ENCODE measurements around the gene CPNE7.
"Not testable (repeated sequence)": the region's sequence is repeated elsewhere in the genome, so short reads cannot be mapped to it uniquely, and the experiment has no call there.

CPNE7 gene

DNA sequence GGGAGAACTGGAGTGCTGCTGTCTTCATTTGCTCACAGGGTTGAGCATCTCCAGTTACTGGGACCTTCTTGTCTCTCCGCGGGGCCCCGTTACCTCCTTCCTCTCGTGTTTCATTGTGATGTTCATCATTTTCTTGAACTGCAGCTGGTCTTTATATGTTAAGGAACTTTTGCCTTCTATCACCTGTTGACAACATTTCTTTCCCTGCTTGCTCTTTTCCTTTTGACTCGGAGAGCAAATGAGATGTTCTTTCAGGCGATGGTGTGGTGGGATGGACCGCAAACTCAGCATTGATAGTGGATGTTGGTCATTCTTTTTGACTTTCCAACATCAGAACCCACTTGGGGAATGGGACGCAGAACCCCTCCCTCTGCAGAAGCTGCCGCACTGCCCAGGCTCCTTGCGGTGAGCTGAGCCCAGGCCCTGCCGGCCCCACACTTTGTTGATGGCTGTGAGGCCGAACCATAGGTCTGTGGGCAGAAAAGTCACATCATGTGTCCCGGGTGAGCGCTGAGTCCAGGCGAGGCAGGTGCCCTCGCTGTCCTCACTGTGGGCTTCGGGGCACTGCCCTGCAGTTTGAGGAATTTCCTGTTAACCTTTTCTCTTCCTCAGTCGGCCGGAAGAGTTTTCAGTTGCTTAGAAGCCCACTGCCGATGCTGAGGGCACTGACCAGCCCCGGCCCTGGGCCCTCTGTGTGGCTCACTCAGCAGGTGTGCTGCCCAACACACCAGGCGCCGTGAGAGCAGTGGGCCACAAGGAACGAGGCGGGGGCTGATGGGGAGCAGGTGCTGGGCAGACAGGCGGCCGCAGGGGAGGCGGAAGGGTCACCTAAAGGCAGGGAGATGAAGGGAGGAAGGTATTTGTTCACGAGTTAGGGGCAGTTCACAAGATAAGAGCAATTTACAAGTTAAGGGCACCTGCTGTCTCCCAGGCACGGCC lies 7.6 kb upstream of the CPNE7 start:
- DNase-seq (ENCODE audit: low spot score), result no peak

DNA sequence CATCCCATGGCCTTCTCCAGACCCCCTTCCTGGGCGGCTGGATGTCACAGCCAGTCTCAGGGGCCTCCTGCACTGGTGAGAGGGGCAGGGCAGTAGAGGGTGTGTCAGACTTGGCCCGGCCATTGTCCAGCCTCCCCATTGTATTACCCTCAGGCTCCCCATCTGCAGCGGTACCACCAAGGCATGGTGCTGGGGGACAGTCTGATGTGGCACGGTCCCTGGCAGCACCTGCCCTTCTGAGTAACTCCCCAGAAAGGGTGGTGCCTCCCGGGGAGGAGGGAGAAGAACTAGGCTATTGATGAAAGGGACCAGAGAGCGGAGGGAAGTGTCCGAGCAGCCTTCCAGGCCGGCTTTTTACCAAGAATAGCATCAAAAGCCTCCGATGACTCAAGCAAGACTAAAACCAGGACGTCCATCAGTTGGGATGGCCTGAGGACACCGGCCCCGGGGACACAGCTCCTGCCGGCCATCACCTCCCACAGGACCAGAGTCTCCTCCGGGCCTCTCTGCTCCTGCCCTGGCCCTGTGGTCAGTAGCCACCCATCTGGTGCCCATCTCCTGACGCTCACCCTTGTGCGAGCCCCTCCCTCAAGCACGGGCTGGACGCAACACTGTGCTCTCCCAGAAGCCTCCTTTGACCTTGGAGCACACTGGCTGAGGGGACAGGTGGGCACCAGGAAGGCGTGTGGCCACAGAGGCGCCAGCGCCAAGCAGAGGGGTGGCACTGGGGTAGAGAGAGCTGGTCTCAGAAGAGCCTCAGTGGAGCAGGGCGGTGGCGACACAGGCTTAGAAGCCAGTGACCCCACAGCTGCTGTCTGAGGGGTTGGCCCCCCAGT lies 5.8 kb upstream of the CPNE7 start:
- DNase-seq (ENCODE audit: low spot score), result no peak

DNA sequence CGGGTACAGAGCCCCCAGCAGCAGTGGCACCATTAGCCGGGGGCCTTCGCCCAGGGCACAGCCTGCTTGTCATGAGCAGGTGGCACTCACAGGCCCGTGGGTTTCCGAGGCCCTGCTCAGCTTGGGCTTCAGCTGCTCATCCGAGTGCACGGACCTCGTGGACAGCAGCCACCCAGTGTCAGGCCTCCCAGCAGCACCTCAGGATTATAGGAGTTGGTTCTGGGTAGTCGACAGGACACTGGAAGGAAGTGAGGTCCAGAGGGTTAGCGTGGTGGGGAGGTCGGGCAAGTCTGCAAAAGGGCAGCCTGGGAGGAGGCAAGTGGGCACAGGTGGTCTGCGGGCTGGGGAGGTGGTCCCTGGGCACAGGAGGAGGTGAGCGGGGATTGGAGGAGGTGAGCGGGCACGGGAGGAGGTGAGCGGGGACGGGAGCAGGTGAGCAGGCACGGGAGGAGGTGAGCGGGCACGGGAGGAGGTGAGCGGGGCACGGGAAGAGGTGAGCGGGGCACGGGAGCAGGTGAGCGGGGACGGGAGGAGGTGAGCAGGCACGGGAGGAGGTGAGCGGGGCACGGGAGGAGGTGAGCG lies 5.1 kb upstream of the CPNE7 start:
- DNase-seq (ENCODE audit: low spot score), result no peak

DNA sequence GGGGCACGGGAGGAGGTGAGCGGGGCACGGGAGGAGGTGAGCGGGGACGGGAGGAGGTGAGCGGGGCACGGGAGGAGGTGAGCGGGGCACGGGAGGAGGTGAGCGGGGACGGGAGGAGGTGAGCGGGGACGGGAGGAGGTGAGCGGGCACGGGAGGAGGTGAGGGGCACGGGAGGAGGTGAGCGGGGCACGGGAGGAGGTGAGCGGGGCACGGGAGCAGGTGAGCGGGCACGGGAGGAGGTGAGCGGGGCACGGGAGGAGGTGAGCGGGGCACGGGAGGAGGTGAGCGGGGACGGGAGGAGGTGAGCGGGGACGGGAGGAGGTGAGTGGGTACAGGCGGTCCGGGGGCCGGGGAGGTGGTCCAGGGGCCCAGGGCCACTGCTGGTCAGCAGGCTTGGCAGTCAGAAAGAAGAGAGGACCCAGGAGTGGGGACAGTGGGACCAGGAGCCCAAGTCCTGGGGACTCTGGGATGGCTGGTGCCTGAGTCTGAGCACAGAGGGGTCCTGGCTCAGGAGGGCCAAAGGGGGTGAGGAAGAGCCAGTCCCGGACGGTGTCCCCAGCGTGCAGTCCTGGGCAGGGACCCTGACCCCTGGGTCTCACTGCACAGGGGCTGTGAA lies 4.5 kb upstream of the CPNE7 start:
- not testable (repeated sequence) for DNase-seq (ENCODE audit: low spot score)

DNA sequence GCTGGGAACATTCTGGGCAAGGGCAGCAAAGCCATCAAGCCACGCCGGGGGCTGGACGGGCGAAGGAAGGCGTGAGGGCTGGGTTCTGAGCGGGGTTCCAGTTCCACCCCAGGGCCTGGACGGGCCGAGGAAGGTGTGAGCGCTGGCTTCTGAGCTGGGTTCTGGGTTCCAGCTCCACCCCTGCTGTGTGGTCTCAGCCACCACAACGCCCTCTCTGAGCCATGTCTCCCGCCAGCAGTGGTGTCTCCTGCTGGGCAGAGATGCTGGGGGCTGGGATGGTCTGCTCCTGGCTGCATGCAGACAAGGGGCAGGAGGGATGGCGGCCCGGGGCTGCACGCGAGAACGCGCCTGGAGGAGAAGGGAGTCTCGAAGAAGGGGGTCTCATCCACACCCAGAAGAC lies 3.9 kb upstream of the CPNE7 start:
- DNase-seq (ENCODE audit: low spot score), result no peak

DNA sequence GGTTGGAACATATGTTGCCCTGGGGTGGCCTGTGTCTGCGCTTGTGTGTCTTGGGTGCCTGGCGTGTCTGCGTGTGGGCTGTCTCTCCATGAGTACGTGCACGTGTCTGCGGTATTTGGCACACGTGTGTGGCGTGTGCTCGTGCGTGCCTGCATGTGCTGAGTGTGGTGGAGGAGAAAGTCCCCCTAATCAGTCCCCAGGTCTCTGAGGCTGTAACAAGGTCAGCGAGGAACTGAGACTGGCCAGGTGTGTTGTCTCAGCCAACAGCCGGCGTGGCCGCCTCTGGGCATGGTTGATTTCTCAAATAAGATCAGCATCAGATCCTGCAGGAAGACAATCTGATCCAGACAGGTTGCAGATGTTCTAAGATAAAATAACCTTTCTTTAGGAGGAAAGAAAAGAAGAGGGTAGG lies 3.5 kb upstream of the CPNE7 start:
- no peak for DNase-seq (ENCODE audit: low spot score)

DNA sequence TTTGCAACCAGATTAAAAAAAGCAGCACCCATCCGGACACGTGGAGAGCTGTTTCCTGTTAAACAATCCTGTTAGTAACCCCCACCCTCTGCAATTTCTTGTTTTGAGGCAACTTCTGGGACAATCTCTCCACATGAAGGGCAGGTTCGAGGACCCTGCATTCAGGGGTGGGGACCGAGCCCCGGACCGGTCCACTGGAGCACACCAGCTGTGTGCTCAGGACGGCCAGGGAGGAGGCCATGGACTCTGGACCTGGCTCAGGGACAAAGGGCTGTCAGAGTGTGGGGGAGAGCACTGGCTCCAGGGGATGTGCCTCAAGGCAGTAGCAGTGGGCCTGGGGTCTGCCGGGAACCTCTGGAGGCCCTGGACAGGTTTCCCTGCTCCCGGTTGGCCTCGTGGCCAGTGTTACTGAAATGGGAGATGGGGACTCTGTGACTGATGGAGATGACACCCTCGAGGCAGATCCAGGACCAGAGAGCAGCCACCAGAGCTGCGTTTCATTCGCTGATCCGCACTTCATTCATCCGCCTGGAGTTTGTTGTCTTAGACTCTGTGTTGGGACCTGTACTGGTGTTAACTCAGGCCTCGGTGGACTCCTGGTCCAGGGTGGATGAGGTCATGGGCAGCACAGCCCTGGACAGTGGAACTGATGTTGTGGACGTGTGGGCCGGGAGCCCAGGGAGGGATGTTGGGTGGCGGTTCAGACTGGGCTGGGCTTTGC lies 2.9 kb upstream of the CPNE7 start:
- DNase-seq (ENCODE audit: low spot score), result no peak

DNA sequence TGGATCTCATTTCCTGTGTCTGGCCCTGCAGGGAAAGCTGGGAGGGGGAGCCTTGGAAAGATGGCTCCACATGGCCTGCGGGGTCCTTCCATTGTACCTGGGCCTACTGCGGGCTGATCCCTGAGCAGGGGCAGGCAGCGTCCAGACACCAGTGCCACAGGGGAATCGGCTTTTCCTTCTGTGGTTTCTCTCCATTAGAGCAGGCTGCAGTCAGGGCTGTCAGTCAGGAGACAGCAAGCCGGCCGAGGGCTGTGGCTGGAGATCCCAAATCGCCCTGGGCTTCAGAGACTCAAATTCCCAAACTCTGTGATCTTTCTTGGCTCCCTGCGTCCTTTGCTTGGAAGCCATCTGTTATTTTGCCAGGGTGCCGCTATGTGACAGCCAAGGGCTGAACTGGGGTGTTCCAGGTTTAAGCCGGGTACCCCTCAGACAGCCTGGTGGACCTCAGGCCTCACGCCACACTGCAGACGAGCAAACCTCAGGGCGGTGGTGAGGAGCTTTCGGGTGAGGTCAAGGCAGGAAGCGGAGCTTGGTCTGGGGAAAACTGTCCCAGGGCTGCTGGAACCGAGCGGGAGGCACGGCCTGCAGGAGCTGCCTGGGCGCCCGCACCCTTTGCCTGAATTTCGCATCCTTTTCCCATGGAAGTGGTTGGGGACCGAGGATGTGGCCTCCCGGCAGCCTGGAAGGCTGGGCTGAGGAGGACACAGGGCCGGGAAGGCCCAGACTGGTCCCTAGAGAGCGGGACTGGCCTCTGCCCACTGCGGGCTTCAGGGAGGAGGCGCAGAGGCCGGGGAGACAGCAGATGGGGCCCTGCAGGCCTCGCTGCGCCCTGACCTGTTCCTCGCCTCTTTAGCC lies 1.5 kb upstream of the CPNE7 start:
- DNase-seq (ENCODE audit: low spot score), result no peak

DNA sequence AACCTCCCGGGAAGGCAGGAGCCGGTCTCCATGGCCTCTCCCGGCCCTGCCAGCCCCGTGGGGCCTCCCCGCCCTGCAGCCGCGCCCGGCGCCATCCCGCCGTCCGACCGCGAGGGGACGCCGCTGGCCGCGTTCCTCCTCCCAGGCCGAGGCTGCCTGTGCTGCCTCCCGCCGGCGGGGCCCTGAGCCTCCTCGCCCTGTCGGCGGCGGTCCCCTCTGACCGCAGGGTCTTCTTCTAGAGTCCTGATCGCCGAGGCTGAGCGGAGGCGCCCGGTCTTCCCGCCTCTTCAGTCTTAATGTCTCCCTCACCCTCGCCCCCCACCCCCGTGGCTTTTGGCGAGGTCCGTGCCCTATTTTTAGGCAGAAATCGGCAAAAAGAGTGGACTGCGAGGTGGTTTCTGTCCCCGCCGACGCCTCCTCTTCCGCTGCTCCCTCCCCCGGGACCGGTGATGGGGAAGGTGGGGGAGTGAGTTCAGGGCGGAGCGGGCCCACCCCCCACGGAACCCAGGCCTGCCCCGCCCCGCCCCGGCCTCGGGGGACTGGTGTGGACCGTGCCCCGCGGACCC lies 794 bp upstream of the CPNE7 start:
- DNase-seq (ENCODE audit: low spot score), result no peak

DNA sequence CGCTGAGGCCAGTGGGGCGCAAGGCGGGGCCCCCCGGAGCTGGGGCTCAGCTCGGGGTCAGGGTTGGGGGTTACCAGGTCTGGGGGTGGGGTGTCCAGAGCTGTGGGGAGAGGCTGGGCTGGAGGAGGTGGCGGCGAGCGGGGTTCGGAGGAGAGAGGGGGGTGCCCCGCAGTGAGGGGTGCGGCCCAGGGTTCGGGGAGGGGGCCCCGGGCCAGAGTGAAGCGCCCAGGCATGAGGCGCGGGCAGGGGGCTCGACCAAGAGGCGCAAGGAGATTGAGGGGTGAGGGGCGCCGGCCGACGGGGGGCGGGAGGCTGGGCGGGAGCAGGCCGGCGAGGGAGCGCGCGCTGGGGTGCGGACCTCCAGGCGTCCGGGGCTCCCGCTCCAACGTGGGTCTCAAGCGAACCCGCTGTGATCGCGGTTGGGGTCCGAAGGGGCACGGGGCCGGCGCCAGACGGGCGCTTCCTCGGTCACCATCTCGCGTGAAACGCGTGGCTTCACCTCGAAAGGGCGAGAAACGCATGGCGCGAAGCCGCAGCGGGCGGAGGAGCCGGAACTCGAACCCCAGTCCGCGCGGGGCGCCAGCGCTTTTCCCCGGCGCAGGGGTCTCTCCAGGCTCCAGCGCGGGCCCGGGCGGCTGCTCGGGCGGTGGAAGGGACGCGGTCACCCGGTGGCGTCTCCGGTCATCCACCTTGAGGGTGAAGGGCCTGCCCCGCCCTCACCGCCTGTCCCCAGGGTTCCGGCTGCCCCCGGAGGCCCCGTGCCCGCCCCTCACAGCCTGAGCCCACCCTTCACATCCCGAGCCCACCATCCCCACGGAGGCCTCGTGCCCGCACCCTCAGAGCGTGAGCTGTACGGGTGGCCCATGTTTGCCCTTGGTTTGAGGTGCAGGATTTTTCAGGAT lies 846 bp downstream of the CPNE7 start:
- DNase-seq (ENCODE audit: low spot score), result no peak

DNA sequence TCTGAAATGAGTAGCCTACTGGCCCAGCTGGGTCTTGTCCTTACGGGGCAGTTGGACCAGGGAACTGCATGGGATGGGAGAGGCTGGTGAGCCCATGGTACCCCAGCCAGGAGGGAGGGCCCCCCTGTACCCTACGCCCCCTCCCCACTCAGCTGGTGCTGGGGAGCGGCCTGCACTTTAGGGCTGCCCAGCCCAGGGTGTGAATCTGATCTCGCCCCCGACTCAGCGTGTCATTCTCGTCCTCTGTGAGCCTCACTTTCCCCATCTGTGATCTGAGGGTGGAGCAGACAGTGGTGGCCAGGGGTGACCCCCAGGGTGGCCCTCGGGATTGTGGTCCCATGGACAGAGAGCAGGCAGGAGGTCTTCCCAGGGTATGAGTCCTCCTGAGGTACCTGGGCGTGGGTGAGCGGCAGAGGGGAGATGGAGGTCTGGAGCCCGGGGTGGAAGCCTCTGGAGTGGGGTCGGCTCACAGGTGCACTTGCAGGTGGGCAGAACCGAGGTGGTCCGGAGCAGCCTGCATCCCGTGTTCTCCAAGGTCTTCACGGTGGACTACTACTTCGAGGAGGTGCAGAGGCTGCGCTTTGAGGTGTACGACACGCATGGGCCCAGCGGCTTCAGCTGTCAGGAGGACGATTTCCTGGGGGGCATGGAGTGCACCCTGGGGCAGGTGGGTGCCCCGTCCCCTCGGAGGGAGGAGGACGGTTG lies 1.6 kb downstream of the CPNE7 start:
- DNase-seq (ENCODE audit: low spot score), result no peak

DNA sequence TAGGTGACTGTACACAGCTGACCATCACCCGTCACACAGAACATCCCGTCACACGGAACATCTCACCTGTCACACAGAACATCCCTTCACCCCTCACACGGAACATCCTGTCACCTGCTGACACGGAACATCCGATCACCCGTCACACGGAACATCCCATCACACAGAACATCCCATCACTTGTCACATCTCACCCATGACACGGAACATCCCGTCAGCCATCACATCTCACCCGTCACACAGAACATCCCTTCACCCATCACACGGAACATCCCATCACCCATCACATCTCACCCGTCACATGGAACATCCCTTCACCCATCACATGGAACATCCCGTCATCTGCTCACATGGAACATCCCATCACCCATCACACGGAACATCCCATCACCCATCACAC lies 3.8 kb downstream of the CPNE7 start:
- no peak for DNase-seq (ENCODE audit: low spot score)

DNA sequence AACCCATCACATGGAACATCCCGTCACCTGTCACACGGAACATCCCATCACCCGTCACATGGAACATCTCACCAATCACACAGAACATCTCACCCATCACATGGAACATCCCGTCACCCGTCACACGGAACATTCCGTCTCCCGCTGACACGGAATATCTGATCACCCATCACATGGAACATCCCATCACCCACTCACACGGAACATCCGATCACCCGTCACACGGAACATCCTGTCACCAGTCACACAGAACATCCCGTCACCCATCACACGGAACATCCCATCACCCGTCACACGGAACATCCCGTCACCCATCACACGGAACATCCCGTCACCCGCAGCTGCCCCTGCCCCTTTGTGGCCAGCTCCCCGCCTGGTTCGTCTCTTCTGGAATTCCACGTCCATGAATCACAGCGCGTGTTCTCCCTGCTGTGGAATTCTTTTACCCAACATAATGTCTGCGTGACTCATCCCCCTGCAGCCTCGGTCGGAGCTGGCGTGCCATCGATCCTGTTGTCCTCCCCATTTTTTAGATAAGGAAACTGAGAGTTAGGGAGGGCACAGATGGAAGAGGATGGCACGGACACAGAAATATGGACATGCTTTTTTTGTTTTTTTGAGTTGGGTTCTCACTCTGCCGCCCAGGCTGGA lies 5.6 kb downstream of the CPNE7 start:
- no peak for DNase-seq (ENCODE audit: low spot score)

DNA sequence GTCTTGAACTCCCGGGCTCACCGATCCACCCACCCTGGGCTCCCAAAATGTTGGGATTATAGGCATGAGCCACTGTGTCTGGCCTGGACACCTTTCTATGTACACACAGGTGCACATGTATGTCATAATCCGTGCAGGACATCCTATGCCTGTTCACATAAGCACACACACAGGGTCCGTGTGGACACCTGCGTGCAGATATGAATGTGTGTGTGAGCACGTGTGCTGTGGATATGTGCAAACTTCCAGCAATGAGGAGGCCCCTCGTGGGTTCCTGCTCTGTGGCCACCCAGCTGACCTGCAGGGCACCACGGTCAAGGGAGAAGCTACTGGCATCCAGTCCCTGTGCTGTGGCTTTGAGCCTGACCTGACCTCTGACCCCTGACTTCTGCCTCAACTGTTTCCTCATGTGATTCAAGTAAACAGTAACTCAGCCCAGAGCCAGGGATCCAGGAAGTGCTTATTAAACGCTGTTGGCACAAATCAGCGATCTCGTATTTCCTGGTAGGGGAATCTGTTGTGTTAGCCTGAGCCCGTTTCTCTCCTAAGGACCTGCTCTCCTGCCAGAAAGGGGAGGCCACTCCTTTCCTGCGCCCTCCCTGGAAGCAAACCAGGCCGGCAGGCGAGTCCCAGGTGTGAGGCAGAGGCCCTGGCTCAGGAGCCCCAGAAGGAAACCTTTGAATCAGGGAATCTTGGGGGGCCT lies 6.5 kb downstream of the CPNE7 start:
- no peak for DNase-seq (ENCODE audit: low spot score)

DNA sequence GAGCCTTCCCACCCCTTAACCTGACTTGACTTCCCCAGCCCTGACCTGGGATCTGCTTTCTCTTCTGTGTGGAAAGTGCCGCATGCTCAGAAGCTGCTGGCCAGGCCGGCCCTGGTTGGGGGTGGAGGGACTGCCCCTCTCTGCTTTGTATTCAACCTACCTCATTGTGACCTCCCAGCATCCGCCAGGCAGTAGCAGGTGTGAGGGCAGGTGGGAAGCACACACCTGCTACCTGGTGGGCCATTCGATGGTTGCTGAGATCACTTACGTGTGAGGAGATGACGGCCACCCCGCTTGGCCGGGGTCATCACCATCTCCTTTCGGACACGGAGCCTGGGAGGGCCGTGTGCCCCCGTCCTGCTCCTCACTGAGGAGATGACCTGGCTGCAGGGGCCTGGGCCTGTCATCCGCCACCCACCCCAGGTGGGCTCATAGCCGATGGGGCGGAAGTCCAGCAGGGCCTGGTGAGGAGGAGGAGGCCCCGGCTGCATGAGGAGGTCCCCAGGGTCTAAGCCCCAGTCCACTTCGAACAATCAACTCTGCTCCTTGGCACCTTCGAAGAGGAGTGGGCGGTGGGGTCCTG lies 7.1 kb downstream of the CPNE7 start:
- DNase-seq (ENCODE audit: low spot score), result no peak

DNA sequence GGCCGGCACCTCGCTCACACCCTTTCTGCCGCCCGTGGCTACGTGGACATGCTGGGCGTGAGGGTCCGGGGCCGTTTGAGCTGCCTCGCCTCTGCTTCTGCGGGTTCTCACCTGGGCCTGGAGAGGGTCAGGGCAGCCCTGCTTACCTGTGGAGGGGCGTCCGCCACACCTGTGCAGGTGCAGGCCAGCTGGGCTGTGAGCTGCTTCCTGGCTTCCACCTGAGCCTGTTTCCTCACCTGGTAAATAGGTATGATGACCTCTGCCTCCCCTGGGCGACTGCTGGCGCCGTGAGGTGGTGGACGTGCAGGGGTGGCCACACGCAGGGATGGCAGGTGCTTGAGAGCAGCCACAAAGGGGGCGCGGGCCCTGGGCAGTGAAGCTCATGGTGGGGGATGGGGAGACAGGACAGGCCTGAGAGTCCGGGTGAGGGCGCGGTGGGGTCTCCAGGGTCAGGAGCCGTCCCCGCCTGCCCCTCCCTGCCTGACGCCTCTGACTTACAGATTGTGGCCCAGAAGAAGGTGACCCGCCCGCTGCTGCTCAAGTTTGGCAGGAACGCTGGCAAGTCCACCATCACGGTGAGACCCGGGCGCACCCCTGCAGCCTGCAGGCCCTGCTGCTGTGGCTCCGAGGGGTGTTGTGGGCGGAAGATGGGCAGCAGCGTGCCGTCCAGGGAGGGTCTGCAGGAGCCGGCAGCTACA lies 7.8 kb downstream of the CPNE7 start:
- no peak for DNase-seq (ENCODE audit: low spot score)
